ENCODE data around the gene NEDD4L.

NEDD4L gene

GRCh38 chr18:58216071-58216481, 172.1 kb downstream of the NEDD4L start:
- no peak overlapping the region for H3K4me3 ChIP-seq (ENCODE audit: control insufficient read depth, low read depth, low read length)
- DNase-seq (ENCODE audit: low read depth), result no peak
- TF ChIP-seq CTCF (IDR thresholded peaks at IDR 0.05; ENCODE audit: control insufficient read depth, insufficient read depth, low read depth, low read length, missing control alignments), result no peak

GRCh38 chr18:58217052-58217451, 173.0 kb downstream of the NEDD4L start:
- H3K4me3 ChIP-seq (ENCODE audit: control insufficient read depth, low read depth, low read length), result no peak overlapping the region
- no peak for DNase-seq (ENCODE audit: low read depth)
- TF ChIP-seq CTCF (IDR thresholded peaks at IDR 0.05; ENCODE audit: control insufficient read depth, insufficient read depth, low read depth, low read length, missing control alignments), result no peak

- no peak for TF ChIP-seq CTCF (IDR thresholded peaks at IDR 0.05; ENCODE audit: control insufficient read depth, insufficient read depth, low read depth, low read length, missing control alignments)
Observed at GRCh38 chr18:58218117-58218516, 174.1 kb downstream of the NEDD4L start.

GRCh38 chr18:58221060-58221725, 177.2 kb downstream of the NEDD4L start:
- no peak overlapping the region for H3K4me3 ChIP-seq (ENCODE audit: control insufficient read depth, low read depth, low read length)
- no peak for DNase-seq (ENCODE audit: low read depth)
- no peak for TF ChIP-seq CTCF (IDR thresholded peaks at IDR 0.05; ENCODE audit: control insufficient read depth, insufficient read depth, low read depth, low read length, missing control alignments)

More at GRCh38 chr18:58218117-58218516, 174.1 kb downstream of the NEDD4L start:
- no peak overlapping the region for H3K4me3 ChIP-seq (ENCODE audit: control insufficient read depth, low read depth, low read length)
- no peak for DNase-seq (ENCODE audit: low read depth)

- TF ChIP-seq CTCF (IDR thresholded peaks at IDR 0.05; ENCODE audit: control insufficient read depth, insufficient read depth, low read depth, low read length, missing control alignments), result no peak
- no peak overlapping the region for H3K4me3 ChIP-seq (ENCODE audit: control insufficient read depth, low read depth, low read length)
- no peak for DNase-seq (ENCODE audit: low read depth)
Observed at GRCh38 chr18:58222432-58223125, 178.6 kb downstream of the NEDD4L start.

- TF ChIP-seq CTCF (IDR thresholded peaks at IDR 0.05; ENCODE audit: control insufficient read depth, insufficient read depth, low read depth, low read length, missing control alignments), result no peak
- H3K4me3 ChIP-seq (ENCODE audit: control insufficient read depth, low read depth, low read length), result no peak overlapping the region; the same call in 1 of the 2 replicates
- peak; percentile 68 for DNase-seq (ENCODE audit: low read depth)
Observed at GRCh38 chr18:58223717-58224424, 179.8 kb downstream of the NEDD4L start.

Data from AG09309 (cell line).